NCI-H2081 (cell line): ENCODE measurements around the gene KRTAP4-4.
"Not testable (repeated sequence)": the region's sequence is repeated elsewhere in the genome, so short reads cannot be mapped to it uniquely, and the experiment has no call there.

ENCODE experiments used
- DNase-seq, 2 experiments: peaks; one replicate each; lab custom pipeline; 2025; lab: John Stamatoyannopoulos, UW

Gene KRTAP4-4

DNA sequence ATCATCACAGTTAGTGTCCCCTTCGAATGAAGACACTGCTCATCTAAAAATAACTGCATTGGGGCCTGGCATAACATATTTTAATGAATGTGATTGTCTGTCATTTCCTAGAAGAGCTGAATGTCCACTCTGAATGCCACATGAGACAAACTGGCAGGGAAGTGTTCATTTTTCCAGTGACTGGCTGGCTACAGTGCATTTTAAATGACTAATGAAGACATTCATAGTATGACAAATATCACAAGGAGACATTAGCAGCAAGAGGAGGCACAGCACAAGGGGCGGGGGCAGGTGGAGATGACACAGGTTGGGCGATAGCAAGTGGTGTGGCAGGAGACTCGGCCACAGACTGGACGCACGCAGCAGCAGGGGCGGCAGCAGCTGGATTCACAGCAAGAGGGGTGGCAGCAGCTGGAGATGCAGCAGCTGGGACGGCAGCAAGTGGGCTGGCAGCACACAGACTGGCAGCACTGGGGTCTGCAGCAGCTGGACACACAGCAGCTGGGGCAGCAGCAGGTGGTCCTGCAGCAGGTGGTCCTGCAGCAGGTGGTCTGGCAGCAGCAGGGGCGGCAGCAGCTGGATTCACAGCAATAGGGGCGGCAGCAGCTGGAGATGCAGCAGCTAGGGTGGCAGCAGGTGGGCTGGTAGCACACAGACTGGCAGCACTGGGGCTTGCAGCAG, 11.4 kb downstream of the KRTAP4-4 start:
- not testable (repeated sequence) for DNase-seq

DNA sequence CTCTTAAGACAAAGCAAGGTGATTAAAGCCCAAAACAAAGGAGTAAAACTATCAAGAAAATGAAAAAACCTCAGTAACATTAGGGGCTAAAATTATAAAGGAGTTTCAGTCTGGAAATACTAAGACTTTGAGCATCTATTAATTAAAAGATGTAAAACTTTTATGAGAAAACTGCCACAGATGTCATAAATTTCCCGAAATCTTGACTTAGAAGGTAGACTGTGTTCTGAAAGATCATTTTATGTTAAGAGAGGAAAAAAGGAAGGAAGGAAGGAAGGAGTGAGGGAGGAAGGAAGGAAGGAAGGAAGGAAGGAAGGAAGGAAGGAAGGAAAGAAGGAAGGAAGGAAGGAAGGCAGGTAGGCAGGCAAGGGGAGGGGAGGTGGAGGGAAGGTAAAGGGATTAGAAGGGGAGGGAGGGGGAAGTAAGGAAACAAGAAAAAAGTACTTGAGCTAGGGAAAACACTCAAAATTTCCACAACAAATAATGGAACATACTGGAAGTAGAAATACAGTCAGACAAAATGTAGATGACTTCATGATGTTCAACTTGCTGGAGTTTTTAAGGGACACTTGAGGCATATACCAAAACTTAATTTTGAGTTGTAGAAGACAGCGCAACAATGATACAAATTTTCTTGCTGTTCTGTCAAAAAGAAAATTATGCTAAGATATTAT, 12.9 kb downstream of the KRTAP4-4 start:
- DNase-seq, result no peak

DNA sequence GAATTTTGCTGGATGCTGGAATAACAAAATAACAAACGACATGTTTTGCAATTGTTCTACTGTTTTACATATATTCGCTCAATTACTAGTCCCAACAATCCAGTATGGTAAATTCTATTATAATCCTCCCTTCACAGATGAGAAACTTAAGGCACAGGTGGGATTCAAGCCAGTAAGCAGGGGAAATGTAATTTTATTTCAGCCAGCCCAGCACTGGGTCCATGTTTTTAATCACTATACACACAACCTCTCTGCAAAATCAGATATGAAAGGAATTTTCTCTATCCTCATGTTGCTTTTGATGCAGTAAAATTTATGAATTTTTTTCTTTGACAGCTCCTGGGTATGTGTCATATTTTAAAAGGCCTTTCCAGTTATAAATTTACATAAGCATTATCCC, 15.3 kb downstream of the KRTAP4-4 start:
- no peak for DNase-seq

DNA sequence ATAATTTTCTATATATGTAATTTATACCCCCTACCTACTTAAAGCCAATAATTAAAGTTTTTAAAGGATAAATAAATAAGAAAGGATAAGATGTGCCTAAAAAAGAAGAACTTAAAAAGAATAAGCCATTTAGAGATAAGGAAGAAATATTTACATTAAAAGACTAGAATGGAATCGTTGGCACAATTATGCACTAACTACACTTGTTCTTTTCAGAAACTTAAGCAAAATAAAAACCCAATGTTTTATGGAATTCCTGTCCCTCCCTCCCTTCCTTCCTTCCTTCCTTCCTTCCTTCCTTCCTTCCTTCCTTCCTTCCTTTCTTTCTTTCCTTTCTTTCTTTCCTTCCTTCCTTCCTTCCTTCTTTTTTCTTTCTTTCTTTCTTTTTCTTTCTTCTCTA, 15.7 kb downstream of the KRTAP4-4 start:
- DNase-seq, result no peak

DNA sequence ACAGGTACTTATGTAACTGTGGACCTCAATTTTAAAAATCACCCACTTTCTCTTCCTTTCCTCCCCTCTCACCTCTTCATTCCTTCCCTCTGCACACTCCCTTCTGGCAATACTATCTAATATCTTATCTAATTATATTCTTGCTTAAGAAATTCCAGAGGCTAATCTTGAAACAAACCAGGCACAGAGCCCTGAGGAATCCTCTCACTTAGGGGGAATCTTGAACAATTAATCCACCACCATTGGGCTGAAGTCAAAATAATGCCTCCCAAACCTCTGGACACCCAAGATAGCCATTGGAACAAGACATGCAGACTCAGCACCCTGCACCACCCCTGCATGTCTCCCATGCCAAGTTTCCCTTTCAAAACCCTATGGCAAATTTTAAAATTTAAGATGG, 19.2 kb downstream of the KRTAP4-4 start:
- DNase-seq, result no peak

DNA sequence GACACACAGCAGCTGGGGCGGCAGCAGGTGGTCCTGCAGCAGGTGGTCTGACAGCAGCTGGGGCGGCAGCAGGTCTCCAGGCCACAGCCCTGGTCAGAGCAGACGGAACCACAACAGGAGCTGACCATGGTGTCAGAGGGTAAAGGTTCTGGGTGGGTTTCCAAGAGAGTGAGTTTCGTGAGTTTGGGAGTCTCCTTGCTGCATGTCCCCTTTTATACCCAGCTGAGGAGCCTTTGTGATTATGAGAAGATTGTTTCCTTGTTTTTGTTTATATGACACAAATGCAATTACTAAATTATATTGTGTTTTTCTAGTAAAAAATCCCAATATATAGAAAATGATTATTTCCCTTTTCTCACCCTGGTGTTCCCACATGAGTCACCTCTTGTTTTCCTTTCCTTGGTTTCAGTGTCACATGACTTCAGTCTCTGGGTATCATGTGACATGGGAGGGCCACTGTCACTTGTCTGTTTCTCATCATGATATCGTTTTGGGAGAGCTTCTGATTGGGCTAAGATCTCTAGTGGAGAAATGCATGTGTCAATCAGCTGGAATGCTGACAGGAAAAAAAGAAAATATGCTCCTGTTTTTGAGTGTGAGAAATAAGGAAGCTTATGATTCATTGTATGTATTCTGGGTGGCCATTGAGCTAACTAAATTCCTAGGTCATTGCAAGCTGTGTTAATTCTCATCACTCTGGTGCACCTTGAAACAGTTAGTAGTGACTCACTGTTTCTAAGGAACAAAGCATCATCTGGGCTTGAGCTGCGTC, 20.0 kb downstream of the KRTAP4-4 start, which contains the start of gene KRTAP4-6:
Gene KRTAP4-6, minus strand, starts transcription at position 185 of the 772 bp plus-strand sequence. Its CDS starts 57 bp downstream, at position 128.
- no peak for DNase-seq

DNA sequence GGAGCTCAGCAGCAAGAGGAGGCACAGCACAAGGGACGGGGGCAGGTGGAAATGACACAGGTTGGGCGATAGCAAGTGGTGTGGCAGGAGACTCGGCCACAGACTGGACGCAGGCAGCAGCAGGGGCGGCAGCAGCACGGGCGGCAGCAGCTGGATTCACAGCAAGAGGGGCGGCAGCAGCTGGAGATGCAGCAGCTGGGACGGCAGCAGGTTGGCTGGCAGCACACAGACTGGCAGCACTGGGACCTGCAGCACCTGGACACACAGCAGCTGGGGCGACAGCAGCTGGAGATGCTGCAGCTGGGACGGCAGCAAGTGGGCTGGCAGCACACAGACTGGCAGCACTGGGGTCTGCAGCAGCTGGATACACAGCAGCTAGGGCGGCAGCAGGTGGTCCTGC, 20.7 kb downstream of the KRTAP4-4 start:
- not testable (repeated sequence) for DNase-seq

DNA sequence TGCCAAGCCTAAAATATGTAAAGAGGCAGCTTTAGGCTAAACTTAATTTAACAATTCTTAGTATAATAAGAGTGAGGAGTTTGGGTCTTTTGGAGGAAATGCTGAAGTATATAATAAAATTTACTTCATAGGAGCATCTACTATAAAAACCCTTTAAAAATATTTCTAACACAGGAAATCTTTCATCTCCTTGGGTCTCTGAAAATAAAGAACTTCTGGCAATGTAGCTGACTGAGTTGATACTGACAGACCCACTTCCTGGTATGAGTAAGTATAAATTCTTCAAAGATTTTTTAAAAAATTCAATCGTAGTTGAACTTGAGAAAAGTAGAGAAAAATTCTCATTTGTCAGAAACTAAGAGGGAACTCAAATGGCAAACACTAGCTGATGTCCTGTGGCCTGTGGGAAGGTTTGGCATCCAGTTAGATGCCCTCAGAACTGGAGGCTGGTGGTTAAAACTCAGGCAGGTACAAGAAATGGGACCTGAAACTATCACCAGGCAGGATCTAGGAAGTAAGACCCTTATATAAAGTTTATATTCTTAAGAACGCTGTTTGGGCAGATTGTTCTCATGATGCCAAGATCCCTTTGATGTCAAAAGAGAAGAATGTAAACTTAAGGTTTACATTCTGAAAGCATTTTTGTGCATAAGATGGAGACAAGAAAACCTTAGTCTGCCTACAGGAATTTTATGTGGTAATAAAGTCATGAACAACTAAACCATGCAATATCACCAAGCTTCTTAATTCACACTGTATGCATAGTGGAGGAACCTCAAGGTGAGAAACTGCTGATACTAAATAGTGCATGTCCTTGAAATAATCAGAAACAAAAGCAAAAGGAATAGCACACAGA, 26.4 kb downstream of the KRTAP4-4 start:
- no peak for DNase-seq

DNA sequence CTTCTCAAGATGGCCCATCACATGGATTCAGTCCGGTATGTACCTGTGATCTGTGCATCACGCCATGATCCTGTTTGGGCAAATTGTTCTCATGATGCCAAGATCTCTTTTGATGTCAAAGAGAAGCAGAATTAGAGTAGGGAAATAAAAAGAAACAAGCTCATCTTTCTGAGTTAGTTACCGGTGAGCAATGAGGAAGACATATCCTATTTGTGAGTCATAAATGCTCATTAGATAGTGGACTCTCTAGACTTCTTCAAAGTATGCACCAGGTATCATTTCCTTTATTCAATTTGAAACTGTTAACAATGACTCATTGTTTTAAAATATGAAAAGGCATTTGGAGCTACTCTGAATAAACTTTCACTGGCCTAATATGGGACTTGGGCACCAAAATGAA, 28.6 kb downstream of the KRTAP4-4 start:
- no peak for DNase-seq

DNA sequence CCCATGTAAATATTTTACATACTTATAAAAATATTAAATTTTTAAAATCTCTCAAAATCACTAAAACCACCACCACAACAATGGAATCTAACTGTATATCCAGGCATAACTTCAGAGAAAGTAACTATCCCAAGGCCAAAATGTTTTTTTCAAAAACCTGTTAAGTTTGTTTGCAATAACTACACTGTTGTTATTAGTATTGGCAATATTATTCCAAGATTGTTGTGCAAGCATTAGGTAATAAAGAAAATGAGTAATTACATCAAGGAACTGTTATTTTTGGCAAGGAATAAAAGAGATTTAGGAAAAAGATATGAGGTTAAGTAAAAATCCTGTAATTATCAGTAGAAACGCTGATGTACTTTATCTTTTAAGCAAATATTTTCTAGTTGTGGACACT, 33.2 kb downstream of the KRTAP4-4 start:
- no peak for DNase-seq

DNA sequence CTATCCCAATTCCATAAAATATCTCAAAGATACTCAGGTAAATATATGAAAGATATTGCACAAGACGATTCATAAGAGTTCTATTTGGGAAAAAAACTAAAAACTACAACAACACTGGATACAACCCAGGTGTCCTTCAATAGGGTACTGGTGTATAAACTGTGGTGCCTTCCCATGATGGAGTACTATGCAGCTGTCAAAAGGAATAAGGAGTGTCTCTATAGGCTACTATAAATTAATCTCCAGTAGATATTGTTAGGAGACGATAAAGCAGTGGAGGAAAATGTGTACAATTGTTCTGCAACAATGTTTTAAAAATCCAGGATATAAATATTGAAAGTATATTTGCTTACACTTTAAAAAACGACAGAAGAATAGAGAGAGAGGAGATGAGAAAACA, 34.1 kb downstream of the KRTAP4-4 start:
- DNase-seq, result no peak

DNA sequence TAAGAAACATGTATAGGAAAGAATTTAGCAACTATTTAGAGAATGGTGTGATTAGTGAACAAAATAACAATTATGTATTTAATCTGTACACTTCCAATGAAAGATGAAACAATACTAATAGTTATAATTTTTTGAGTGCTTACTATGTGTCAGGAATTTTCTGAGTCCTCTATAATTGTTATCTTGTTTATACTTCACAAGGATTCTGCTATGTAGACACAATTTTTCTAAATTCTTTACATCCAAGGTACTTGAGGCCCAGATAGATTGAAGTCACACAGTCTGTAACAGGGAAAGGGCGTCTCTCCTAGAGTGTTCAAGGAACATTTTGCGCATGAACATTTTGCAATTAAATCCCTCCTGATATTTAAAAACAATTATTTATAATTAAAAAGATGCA, 35.5 kb downstream of the KRTAP4-4 start:
- no peak for DNase-seq

DNA sequence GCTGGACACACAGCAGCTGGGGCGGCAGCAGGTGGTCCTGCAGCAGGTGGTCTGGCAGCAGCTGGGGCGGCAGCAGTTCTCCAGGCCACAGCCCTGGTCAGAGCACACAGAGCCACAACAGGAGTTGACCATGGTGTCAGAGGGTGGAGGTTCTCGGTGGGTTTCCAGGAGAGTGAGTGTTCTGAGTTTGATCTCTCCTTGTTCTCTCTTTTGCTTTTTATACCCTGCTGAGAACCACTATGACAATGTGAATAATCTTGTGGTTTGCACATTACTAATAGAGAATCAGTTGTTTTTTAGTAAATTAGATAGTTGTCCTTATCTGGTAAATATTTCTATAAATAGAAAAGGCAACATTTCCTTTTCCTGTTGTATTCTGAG, 36.6 kb downstream of the KRTAP4-4 start, which contains the start of gene KRTAP4-12:
Gene KRTAP4-12, minus strand, starts transcription at position 192 of the 381 bp plus-strand sequence. Its CDS starts 60 bp downstream, at position 132.
- not testable (repeated sequence) for DNase-seq

DNA sequence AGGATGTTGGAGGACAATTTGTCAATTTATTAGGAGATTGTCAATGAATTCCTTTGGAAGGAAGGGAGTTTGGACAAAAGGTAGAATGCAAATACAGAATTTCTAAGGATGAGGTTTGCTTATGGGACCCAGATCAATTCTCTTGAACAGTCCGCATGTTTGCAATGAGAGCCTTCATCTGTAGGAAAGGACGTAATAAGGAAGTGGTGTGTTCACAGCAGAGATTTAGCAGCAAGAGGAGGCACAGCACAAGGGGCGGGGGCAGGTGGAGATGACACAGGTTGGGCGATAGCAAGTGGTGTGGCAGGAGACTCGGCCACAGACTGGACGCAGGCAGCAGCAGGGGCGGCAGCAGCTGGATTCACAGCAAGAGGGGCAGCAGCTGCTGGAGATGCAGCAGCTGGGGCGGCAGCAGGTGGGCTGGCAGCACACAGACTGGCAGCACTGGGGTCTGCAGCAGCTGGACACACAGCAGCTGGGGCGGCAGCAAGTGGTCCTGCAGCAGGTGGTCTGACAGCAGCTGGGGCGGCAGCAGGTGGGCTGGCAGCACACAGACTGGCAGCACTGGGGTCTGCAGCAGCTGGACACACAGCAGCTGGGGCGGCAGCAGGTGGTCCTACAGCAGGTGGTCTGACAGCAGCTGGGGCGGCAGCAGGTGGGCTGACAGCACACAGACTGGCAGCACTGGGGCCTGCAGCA, 37.1 kb downstream of the KRTAP4-4 start:
- not testable (repeated sequence) for DNase-seq

DNA sequence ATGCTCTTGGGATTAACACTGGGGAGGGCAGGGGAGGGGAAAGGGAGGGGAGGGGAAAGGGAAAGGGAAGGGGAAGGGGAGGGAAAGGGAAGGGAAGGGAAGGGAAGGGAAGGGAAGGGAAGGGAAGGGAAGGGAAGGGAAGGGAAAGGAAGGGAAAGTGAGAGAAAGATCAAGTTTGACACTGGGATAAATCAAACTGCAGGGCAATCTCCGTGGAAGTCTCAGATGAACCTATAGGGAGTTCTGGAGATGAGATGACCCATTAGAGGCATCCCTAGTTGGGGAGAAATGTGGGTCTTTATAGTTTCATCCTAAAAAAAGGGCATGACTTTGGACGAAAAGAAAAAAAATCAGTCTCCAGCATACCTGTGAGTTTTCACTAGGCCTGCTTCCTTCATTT, 38.8 kb downstream of the KRTAP4-4 start:
- DNase-seq, result no peak

DNA sequence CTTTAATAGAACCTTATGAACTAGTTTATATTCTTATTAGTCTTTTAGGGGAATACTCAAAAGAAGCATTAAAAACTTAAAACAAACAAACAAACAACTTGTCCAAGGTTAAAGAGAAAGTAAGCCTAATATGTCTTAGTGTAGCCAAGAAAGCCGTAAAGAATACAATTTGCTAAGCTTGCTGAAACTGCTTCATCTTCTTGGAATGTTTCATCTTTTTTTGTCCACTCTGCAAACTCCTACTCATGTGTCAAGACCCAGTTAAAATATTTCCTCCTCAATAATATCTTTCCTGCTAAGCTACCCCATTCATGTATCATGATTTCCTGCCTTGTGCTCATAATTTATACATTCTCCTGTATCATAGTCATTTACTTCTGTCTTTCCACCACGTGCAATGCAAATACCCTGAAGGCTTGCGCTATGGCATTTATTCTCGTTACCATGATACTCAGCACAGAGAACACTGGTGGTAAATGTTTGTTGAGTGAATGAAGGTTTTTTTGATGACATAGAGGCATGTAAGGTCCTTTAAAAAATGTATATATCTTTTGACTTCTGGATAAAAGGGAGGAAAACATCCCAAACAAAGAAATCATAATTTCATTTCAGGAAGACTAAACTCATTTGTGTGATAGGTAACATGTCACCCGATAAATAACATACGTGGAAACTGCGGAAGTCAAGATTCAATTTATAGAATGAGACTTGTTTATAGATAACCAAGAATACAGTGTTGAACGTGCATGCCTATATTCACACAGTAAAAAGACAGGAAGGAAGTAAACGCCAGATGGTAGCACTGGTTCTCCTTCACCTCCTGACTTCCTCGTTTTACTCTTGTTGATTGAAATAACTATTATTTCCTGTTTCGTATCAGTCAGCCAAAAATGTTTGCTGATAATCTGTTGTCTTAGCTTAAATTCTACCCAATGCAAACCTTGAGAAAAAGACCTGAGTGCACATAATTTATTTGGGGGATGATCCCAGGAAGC, 40.6 kb downstream of the KRTAP4-4 start:
- not testable (repeated sequence) for DNase-seq

DNA sequence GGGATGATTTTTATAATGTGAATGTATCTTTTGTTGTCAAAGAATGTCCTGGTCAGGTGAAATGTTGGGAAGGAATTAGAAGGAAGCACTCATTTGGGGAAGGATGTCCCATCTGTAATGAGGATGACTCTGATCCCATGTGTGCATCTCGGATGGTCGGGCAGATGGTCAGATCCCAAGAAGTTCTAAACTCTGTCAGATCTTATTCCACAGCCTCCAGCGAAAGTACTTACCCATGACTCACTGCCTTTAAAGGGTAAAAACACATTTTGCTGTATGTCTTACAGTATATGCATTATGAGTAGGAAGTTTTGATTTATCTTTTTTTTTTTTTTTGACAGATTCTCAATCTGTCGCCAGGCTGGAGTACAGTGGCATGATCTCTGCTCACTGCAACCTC, 41.8 kb downstream of the KRTAP4-4 start:
- DNase-seq, result no peak

DNA sequence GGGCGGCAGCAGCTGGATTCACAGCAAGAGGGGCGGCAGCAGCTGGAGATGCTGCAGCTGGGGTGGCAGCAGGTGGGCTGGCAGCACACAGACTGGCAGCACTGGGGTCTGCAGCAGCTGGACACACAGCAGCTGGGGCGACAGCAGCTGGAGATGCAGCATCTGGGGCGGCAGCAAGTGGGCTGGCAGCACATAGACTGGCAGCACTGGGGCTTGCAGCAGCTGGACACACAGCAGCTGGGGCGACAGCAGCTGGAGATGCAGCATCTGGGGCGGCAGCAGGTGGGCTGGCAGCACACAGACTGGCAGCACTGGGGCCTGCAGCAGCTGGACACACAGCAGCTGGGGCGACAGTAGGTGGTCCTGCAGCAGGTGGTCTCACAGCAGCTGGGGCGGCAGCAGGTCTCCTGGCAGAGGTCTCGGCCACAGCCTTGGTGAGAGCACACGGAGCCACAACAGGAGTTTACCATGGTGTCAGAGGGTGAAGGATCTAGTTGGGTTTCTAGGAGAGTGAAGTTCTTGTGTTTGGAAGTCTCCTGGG, 42.6 kb downstream of the KRTAP4-4 start, which contains the start of gene KRTAP4-11:
Gene KRTAP4-11, minus strand, starts transcription at position 528 of the 541 bp plus-strand sequence. Its CDS starts 58 bp downstream, at position 470.
- DNase-seq, result not testable (repeated sequence)

DNA sequence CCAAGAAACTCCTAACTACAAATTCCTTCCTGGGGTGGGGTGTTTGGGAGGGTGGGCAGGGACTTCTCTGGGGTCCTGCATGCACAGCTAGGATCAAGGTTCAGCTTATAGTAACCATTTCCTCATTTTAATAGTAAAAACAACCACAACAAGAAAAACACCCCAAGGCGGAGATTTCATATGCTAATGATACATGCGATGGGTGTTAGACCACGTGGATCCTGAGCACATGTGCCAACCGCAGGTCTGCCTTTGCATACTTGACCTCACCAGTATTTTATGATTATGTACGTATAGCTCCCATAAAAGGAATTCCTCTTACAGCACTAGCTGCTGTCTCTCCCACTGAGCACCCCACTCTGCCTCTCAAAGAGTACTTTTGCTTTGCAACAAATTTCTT, 44.3 kb downstream of the KRTAP4-4 start:
- DNase-seq, result no peak
